Measurements from ENCODE around the gene MSMP. TPM values are rescaled to one million over a fixed set of nuclear protein-coding genes. Genes with fewer than 3 reads are reported as not detected.

Gene MSMP
- polyA plus RNA-seq, 10 donors, result 1.3 to 1.6 (median 1.4) TPM; not detected in 7

DNA sequence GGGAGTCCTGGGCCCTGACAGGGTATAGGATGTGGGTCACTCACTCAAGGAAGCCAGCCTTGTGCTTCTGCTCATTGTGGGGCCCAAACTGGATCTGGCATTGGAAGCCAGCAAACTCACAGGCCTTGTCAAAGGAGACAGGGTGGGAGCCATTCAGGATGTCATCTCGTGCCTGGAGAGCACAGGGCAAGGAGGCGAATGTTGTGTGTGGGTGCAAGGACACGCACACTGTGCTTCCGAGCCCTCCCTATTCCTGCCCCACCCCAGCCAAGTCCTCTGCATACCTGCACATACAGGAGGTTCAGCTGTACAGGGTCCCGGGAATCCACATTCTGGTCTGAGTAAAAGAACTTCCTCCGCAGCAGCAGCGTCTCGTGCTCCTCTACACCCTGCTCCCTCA is 30.2 kb downstream of the MSMP start:
- DNase-seq, result no peak

DNA sequence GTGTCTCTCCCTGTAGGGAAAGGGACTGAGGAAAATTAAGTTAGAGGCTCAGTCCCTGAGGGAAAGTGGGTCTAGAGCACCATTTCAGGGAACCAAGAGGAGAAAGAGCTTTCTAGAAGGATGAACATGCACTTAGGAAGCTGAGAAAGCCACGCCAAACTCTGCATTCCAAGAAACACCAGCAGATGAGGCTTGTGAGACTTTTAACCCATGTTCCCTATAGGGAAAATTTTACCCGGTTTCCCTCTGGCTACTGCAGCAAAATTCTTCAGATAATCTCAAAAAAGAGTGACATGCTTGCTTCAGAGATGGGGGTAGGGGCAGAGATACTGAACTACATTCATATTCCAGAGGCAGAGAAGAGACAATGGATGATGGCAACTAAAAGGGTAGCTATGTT is 30.6 kb downstream of the MSMP start:
- DNase-seq, result no peak

DNA sequence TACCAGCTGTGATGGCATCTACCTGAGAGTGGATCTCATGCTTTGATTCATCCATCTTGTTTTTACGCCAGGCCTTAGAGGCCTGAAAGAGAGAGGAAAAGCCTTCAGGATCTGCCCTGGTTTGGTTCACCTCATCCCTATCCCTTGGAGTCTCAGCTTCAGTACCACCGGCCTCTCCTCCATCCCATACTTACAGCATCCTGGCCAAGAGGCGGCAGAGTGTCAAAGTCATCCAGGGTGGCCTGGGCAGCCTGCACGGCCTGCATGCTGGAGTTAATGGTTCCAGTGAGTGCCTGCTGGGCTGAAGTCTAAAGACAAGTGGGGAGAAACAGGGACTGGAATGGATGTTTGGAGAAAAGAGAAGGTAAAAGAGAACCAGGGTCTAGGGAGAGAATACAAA is 34.5 kb downstream of the MSMP start:
- no peak for DNase-seq

GRCh38 chr9:35718721-35719511 is 35.2 kb downstream of the MSMP start:
- no peak for DNase-seq

- DNase-seq, result no peak
These were observed 36.8 kb downstream of the MSMP start for GRCh38 chr9:35717132-35717870.

DNA sequence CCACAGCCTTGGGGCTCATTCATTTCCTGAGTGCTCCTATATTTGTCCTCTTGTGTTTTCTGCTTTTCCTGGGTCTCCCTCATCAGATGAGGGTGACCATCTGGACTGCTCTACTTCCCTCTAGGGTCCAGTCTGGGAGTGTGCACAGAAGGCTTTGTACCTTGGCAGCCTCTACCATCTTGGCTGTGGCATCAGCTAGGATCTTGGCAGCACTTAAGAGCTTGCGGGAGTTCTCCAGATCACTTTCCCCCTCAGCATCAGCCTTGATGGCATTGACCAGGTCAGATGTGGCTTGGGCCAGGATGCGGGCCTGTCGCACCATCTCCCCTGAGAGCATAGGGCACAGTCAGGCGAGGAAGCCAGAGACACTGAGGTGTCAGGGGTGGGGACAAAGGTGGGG is 37.8 kb downstream of the MSMP start:
- DNase-seq, result no peak

- DNase-seq, result no peak
These were observed 39.4 kb downstream of the MSMP start for GRCh38 chr9:35714579-35715252.

GRCh38 chr9:35714123-35714522 is 40.0 kb downstream of the MSMP start:
- DNase-seq, result no peak

DNA sequence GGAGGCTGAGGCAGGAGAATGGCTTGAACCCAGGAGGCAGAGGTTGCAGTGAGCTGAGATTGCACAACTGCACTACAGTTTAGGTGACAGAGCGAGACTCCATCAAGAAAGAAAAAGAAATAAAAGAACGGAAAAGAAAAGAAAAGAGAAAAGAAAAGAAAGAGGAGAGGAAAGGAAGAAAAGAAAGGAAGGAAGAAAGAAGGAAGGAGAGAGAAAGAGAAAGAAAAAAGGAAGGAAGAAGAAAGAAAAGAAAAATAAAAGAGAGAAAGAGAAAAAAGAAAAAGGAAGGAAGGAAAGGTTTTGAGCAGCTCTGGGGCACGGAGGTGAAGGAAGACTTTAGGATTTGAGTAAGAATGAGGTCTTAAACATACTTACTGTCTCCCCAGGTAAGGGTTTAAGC is 40.5 kb downstream of the MSMP start:
- no peak for DNase-seq

- no peak for DNase-seq
These were observed 41.2 kb downstream of the MSMP start for GRCh38 chr9:35712762-35713400.

- no peak for DNase-seq
These were observed 42.3 kb downstream of the MSMP start for GRCh38 chr9:35711501-35712428.

- DNase-seq, result no peak
These were observed 43.1 kb downstream of the MSMP start for GRCh38 chr9:35710818-35711500.

DNA sequence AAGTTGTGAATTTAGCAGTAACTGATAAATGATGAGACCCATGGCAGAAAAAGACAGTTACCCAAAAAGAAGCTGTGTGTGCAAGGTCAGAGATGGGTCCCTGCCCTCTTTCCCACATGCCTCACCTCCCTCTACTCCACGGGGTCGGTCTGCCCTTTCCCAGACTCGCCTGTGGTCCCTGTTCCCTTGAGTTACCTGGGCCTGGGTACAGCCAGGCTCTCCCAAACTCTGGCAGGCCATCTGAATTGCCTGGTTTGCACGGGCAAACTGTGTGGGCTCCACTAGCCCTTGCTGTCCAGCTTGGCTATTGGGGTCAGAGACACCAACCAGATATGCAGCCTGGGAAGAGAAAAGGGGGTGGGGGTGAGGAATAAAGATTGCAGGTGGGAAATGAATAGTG is 45.9 kb downstream of the MSMP start:
- DNase-seq, result no peak

GRCh38 chr9:35706951-35707350 is 47.1 kb downstream of the MSMP start:
- no peak for DNase-seq

DNA sequence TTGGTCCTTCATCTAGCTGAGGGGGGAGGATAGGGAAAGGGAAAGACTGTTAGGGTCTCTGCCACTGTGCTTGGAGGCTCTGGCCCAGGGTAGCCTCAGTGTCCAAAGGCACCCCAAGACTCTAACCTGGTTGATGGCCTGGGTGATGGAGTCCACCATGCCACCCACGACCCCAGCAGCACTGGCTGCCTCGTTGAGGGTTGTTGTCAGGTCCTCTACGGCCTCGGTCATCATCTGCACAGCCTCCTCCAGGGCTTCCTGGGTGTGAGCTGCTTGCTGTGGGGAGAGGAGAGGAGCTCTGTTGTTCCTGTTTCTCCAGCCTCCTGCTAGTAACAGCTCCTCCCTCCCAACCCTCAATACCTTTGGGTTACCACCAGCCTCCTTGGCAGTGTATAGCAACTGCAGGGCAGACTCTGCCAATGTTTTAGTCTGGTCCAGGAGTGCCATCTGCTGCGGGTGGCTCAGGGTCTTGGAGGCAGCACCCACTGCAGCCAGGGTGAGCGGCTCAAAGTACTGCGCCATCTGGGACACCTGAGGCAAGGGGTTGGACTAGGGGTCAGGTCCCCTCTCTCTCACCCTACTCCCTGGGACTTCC is 48.1 kb downstream of the MSMP start:
- no peak for DNase-seq

DNA sequence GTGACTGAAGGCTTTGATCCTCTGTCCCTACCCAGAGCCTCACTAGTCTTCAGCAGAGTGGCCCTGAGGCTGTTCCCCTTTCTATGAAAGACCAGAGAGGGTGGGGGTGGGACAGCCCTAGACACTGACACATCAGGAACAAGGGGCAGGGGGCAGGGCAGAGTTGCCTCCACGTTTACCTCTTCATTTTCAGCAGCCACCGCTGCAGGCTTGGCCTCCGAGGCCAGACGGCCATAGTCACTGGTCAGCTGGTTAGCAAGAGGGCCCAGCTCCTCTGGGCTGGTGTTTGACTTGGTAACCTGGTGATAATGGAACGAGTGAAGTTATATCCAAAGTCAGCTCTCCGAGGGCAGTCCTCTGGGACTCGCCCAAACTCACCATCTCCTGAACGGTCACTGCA is 48.7 kb downstream of the MSMP start:
- no peak for DNase-seq

- DNase-seq, result no peak
These were observed 50.0 kb downstream of the MSMP start for GRCh38 chr9:35703906-35704672.
